NOMO-1 treated with dmso at 0.1 percent for 144 hours (cell line): ENCODE results near the gene DNPH1.

ENCODE experiments used
- DNase-seq: peaks from one replicate; lab custom pipeline; 2025; ENCODE audit not compliant: unreplicated experiment; lab: John Stamatoyannopoulos, UW

The DNPH1 gene

GRCh38 chr6:43264599-43265145, 35.4 kb upstream of the DNPH1 start:
- DNase-seq, result no peak

DNA sequence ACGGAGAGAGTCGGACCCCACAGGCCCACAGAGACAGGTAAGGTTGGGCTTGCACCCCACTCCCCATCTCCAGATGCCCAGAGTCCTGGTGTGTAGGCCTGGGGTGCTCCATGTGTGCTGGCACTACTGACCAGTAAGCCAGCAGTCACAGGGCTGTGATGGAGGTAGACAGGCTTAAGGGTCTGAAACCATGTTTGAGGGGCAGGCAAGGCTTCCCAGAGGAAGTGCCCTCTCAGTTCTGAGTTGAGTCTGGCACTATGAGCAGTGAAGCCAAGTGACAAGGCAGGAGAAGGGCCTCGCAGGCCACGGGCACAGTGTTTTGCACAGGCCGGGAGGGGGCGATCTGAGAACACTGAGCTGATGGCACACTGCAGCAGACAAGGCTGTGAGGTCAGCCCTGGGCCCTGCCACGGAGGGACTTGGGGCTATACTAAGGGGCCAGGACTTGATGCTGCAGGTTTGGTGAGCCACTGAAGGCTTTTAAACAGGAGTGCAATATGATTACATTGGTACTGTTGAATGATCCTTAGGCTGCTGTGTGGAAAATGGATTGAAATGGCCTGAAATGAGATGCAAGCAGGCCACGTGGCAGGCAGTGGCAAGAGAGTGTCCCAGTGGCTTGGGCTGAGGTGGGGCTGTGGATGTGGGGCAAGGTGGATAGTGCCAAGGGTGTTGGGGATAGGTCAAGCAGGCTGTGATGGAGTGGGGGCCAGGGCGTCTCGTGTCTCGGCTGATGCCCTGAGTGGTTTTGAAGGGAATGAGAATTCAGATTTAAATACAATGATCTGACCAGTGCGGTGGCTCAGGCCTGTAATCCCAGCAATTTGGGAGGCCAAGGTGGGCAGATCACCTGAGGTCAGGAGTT, 34.3 kb upstream of the DNPH1 start:
- peak; percentile 44 for DNase-seq

DNA sequence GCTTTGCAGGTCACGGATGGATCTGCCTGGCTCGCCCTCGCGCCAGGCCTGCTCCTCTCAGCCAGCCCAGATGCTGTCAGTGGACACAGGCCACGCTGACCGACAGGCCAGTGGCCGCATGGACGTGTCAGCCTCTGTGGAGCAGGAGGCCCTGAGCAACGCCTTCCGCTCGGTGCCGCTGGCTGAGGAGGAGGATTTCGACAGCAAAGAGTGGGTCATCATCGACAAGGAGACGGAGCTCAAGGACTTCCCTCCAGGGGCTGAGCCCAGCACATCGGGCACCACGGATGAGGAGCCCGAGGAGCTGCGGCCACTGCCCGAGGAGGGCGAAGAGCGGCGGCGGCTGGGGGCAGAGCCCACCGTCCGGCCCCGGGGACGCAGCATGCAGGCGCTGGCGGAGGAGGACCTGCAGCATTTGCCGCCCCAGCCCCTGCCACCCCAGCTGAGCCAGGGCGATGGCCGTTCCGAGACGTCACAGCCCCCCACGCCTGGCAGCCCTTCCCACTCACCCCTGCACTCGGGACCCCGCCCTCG, 33.6 kb upstream of the DNPH1 start:
- no peak for DNase-seq

DNA sequence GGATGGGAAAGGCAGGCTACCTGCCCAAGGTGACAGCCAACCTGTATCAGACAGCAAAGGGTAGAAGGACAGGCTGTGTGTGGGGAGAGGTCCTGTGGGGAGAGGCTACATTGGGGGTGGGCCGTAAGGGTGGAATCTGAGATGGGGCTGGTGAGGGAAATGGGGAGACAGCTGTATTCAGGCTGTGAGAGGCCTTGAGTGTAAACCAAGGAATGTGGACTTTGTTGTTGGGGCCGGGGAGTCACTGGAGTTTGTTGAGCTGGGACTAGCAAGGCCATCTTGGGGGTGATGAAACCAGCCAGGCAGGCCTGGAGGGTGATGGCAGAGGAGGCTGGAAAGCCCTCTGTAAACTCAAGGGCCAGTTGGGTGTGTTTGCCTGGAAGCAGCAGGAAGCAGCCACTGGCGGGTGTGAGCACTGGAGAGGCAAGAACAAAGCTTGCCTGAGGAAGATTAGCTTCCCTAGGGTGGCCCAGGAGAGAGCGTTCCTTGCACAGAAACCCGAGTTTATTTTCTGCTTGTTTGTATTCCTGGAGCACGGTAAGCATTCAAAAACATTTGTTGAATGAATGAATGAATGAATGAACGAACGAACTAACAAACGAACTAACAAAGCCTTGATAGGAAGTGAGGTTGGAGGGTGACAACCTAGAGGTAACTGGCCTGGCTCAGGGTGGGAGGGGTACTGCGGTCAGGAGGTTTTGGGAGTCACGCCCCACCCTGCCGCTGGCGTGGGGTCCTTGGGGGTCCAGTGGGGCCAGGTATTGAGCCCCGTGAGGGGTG, 32.9 kb upstream of the DNPH1 start:
- DNase-seq, result no peak

GRCh38 chr6:43261198-43261597, 31.9 kb upstream of the DNPH1 start:
- no peak for DNase-seq

GRCh38 chr6:43260791-43261190, 31.5 kb upstream of the DNPH1 start:
- DNase-seq, result no peak

GRCh38 chr6:43258807-43259686, 29.8 kb upstream of the DNPH1 start:
- DNase-seq, result no peak

GRCh38 chr6:43258180-43258579, 28.9 kb upstream of the DNPH1 start:
- no peak for DNase-seq

DNA sequence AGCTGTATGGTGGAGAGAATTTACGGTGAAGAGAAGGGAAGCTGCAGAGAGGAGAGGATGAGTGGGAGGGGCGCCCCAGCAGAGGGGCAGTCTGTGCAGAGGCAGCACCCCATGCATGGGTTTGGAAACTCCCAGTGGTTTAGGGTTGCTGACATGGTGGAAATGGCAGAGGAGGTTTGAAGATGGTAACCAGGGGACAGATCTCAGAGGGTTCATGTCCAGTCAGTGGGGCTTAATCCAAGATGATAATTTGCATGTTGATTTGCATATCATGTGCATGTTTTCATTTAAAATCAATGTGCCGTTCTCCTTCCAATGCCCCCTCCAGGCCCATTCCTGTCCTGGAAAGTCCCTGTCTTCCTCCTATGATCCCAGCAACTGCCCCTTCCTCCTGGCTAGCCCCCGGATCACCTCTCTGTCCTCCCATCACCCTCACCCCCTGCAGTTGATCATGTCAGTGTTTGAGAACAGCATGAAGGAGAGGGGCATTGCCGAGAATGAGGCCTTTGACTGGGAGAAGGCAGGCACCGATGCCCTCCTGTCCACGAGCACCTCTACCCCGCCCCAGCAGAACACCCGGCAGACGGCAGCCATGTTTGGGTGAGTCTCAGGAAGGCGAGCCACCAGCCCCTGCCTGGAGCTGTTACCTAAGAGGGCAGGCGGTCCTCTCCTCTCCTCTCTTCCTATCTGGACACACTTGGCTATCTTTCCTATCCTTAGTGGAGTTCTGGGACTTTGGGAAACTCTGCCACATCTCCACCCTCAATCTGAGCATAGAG, 28.3 kb upstream of the DNPH1 start:
- no peak for DNase-seq

- DNase-seq, result no peak
Observed at GRCh38 chr6:43256670-43257366, 27.5 kb upstream of the DNPH1 start.

DNA sequence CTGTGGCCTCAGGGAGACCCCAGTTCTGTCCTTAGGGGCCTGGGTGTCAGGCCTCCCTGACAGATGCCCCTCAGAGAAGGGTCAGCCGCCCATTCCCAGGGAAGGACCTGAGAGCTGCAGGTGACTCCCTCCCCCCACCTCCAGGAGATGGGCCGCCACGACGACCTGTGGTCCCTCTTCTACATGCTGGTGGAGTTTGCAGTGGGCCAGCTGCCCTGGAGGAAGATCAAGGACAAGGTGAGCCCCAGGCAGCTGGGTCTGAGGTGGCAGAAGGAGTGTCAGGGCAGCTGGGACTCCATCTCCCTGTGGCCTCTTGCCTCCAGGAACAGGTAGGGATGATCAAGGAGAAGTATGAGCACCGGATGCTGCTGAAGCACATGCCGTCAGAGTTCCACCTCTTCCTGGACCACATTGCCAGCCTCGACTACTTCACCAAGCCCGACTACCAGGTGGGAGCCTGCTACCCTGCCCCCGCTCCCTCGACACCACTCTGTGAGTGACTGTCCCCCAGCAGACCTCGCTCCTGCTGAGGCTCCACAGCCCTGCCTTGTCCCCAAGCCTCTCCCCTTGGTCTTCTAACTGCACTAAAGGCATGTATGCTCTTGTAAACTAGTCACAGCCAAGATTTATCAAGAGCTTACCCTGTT, 26.2 kb upstream of the DNPH1 start:
- no peak for DNase-seq

DNA sequence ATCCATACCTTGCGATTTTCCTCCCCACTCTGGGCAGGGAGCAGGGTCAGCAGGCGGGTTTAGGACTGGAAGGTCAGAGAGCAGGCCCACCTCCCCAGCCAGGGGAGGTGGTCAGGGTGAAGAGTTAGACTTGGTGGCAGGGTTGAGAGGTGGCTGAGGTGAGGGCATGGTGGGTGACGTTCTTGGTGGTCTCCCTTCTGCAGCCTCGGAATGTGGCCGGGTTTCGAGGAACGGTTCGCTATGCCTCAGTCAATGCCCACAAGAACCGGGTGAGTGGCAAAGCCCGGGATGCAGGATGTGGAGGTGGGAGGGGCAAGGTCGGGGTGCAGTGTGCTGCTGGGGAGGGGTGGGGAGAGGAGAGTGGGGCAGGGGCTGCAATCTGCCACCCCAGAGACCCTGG, 25.6 kb upstream of the DNPH1 start:
- DNase-seq, result no peak

GRCh38 chr6:43254138-43254817, 25.0 kb upstream of the DNPH1 start:
- DNase-seq, result no peak

GRCh38 chr6:43253401-43253800, 24.1 kb upstream of the DNPH1 start:
- DNase-seq, result no peak

DNA sequence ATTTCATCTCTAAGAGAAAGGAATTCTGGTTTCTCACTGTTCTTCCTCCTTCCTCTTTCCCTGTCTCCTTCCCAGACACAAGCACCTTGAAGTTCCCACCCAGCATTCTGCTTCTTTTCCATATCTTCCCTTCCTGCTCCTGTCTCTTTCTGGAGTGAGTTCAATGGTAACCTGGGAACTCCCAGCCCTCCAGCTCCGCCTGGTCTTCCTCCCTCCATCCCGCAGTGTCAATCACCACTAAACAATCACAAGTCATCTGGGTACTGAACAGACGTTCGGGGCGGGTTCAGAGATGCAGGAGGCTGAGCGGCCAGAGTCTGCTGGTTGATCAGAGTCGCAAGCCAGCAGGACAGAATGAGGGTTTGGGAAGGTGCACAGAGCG, 21.7 kb upstream of the DNPH1 start:
- DNase-seq, result no peak

DNA sequence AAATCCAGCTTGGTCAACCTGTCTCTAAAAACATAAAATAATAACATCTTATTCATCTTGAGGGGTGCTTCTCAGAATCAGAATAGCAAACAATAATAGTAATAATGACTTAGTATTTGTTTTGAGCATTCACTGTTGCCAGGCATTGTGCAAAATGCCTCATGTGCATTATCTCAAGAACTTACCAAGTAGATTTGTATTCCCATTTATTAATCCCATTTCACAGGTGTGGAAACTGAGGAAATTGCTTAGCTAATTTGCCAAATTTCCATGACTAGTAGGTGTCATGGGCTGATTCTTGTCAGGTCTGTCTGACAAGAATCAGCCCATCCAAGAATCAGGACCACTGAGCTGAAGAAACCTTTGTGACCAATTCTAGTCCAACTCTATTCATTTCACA, 19.5 kb upstream of the DNPH1 start:
- no peak for DNase-seq

- no peak for DNase-seq
Observed at GRCh38 chr6:43248101-43248500, 18.8 kb upstream of the DNPH1 start.
